AG20443 (cell line): ENCODE data around the gene CACNA2D2.

ENCODE experiments used
- DNase-seq: peaks from one replicate; pipeline ENCODE4 v3.0.0; 2012; ENCODE audit warnings: low spot score, mixed read lengths

Gene CACNA2D2

GRCh38 chr3:50369012-50369670 lies 134.3 kb downstream of the CACNA2D2 start:
- DNase-seq = no peak

DNA sequence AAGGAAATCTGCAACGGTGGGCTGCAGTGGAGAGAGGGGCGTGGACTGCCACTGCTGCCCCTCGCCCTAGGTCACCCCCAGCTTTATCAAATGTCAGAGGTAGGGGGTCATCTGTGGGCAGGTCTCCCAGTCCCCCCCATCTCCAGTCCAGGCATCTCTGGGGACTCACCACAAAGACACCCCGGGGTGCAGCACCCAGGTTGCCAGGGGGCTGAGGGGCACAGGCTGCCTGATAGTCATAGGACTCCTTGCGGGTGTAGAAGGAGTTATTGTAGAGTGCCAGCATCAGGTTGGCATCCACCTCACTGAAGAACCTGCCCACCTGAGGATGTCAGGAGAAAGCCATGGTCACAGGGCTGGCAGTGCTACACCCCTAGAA lies 137.6 kb downstream of the CACNA2D2 start:
- DNase-seq = no peak

DNA sequence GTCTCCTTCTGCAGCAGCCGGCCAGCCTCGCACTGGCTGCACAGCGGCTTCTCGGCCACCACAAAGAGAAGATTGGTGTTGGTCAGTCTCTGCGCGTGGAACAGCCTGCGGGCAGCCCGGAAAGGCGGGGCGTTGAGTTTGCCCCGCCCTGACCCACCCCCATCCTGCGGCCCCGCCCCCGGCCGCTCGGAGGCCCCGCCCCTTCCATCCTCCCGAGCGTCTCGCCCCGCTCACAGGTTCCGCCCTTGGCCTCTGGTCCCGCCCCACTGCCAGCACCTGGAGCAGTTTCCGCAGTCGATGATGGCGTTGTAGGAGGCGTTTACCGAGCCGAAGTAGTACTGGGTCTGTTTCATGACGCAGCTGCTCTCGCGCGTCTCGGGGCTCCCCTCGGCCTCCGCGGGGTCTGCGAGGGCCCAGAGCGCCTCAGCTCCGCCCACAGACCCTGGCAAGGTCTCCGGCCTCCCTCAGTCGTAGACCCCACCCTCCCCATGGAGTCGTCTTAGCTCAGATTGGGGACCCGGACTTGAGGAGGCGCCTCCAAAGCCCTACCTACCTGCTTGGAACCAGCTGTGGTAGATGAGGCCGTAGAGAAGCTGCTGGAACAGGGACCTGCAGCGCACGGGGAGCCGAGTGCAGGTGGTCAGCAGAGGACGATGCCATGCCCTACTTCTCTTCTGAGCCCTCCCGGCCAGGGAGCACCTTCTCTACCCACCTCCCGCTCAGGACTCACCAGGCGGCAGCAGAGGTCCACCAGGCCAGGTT lies 138.2 kb downstream of the CACNA2D2 start:
- DNase-seq = peak; percentile 97

- no peak for DNase-seq
Observed at GRCh38 chr3:50364573-50365079, 138.8 kb downstream of the CACNA2D2 start.

GRCh38 chr3:50359760-50360110 lies 143.7 kb downstream of the CACNA2D2 start:
- DNase-seq = no peak

GRCh38 chr3:50358911-50359759 lies 144.3 kb downstream of the CACNA2D2 start, which contains the start of gene TMEM115:
TSS of gene TMEM115 (minus strand) at chr3:50359521. CDS start at chr3:50359063, 458 bp downstream.
- DNase-seq = peak; percentile 99

DNA sequence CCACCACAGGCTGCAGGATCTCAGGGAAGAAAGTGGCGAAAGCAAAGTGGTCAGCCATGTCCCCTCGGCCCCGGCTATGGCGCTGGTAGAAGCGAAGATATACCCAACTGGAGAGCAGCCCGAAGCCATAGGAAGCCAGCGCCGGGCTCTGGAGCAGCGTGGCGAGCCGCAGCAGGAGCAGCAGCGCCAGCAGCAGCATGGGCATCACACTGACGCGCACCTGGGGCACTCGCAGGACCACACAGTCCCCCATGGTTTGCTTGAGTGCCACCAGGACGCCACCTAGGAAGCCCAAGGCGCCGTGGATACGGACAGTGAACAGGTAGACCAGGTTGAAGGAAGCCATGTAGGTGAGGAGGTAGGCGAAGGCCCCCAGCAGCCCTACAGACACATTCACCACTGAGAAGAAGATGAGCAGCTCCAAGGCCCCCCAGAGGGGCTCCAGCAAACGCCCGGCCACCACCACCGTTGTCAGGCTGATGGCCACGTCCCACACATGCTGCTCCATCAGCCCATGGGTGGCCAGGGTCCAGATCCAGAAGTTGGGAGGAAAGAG lies 145.0 kb downstream of the CACNA2D2 start:
- DNase-seq = no peak

DNA sequence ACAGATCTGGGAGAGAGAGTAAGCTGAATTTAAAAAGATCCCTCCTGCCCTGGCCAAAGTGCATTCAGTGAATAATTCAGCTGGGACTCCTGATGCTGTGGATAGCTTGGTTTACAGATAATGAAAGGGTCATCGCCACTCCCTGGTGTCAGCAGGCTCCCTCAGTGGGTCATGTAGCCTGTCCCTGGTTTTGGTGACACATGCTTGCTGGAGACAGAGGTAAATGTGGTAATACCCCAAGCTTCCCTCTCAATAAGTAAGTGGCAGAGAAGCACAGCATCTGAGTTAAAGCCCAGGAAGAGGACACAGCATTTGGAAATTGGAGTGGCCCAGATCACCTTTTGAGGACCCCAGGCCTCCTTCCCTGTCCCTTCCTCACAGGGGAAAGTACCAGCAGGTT lies 146.0 kb downstream of the CACNA2D2 start:
- DNase-seq = no peak

DNA sequence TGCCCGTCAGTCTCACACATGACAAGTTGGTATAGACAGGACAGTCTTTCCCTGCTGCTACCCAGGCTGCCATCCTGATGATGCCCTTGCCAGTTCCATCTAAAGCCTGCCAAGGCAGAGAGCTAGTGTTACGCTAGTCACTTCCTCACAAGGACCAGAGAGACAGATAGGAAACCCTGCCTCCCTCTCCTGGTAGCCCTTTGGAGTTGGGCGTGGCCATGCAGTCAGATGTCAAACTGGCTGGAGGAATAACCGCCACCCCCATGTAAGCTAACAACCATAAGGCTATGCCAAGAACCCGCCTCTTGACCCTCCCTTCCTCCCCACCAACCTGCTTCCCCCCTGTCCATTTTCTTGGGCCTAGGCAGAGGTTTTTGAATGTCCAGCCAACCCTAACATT lies 146.9 kb downstream of the CACNA2D2 start:
- peak; percentile 48 for DNase-seq

DNA sequence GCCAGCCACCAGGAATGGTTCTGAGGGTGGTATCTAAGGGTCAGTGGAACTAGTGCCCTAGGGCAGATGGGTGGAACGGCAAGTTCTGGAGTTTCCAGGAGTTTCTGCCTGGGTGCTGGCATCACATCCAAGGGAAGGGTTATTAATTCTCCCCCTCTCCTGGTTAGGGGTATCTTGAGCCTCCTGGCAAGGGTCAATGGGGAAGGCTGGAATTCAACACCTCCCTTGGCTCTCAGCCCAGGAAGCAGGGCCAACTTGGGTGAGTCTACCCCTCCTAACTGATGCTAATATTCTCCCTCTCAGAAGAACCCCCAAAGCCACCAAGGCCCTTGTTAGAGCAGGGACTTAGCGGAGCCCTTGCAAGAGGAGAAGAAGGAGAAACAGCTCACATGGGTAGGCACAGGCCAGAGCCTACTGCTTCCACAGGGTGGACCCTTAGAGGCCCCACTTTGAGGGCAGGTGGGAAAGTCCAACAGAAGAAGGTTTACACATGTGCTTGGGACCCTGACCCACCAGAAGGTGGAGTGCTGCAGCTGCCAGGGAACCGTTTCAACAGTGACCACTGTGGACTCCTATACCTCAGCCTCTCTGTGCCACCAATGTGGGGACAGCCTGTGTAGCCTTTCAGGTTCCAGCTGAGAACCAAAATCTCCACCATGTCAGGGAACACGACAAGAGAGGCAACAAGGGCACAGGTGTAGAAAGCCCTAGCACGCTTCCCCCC lies 147.4 kb downstream of the CACNA2D2 start:
- no peak for DNase-seq

GRCh38 chr3:50354850-50355249 lies 148.6 kb downstream of the CACNA2D2 start:
- no peak for DNase-seq

DNA sequence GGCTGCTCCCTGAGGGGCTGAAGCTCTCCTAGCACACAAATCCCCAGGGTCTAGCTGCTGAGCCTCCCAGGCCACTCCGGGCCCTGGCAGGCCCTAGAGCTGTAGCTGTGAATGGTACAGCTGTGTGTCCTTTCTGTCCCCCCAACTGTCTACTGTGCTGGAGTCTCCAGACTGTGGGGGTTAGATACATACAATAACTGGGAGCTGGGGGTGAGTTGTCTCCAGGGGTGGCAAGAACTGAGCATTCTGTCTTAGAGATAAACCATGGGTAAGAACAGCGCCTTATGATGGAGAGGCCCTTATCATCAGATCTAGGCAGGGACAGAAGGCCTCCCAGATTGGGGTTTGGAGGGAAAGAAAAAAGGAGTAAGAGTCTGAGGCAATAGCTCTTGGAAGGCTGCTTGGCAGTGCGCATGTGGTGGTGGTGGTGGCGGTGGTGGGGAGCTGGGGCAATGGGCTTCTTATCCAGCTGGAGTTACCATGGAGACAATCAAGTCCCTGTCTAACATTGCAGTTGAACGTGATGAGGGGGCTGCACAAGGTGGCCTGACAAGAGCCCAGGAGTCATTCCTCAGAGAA lies 149.2 kb downstream of the CACNA2D2 start:
- no peak for DNase-seq

- DNase-seq = no peak
Observed at GRCh38 chr3:50353245-50354004, 150.0 kb downstream of the CACNA2D2 start.

DNA sequence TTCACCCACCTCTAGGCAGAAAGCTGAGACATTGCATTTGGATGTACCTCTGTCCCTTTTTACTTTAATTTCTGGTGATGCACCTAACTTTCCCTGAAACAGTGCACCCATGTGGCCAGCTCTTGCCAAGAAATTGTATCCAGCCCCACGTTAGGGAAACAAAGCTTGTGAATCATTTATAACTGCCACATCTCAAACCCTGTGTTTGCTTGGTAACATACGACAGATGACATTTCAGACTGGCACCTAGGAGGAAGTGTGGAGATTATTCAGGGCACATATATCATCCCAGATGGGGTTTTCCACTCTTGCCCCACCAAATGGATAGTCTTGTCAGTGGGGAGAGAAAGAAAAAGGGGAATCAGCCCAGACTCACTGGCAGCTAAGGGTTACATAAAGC lies 150.7 kb downstream of the CACNA2D2 start:
- no peak for DNase-seq

DNA sequence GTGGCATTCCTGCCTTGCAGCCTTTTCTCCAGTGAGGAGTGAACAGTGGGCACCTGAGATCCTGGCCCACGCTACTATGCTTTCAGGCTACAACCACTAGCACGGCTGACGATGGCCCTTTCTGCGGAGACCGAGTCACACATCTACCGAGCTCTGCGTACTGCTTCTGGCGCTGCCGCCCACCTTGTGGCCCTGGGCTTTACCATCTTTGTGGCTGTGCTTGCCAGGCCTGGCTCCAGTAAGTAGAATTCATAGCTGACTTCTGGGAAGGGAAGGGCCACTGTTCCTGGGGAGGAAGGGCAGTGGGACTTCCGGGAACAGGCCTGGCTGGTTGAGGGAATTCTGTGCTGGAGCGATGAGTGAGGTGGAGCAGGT lies 152.1 kb downstream of the CACNA2D2 start:
- no peak for DNase-seq

- DNase-seq = peak; percentile 97
Observed at GRCh38 chr3:50350527-50351322, 152.7 kb downstream of the CACNA2D2 start, which contains the start of the genes CYB561D2 and NPRL2. TSS of gene CYB561D2 (plus strand) at chr3:50350862. CDS start at chr3:50351434, 572 bp downstream. TSS of gene NPRL2 (minus strand) at chr3:50350775. CDS start at chr3:50350652, 123 bp downstream.

GRCh38 chr3:50350213-50350526 lies 153.3 kb downstream of the CACNA2D2 start:
- no peak for DNase-seq

DNA sequence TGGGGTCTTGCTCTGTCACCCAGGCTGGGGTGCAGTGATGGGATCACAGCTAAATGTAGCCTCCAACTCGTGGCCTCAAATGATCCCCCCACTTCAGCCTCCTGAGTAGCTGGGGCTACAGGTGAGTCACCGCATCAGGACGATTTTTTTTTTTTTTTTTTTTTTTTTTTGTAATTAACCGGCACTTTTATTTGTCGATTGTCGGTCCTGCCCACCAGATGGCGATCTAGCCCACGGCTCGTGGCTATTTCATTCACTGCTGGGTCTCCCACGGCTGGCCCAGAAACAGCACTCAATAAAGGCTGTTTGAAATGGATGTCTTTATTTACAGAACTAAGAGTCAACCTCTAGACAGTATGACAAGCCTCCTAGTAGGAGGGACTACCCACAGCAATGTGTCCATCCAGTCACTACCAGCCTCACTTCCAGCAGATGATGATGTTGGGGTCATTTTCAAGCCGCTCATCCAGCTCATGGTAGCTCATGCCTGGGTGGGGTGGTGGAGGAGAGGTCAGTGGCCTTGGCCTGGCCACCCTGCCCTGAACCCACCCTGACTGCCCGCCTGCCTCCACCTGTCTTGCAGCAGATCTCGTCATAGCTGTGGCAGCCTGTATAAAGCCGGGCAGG lies 156.1 kb downstream of the CACNA2D2 start:
- peak; percentile 68 for DNase-seq
